Transverse colon (tissue), 4 donors: ENCODE results near the gene ROCK2. TPM values are rescaled to one million over a fixed set of nuclear protein-coding genes. Genes with fewer than 3 reads are reported as not detected.
"Not testable (repeated sequence)": the region's sequence is repeated elsewhere in the genome, so short reads cannot be mapped to it uniquely, and the experiment has no call there.

Experiments used
- DNase-seq: peaks from one replicate; pipeline ENCODE4 v3.0.0-alpha.2; 2019
- H3K27ac ChIP-seq, 4 donors: fragments of 200-600 bp; sonication (generic); 2 replicates each; pipeline ENCODE4 v1.5.1; 2016 to 2018; ENCODE audit warnings: inconsistent platforms in 4 of 4
- H3K27me3 ChIP-seq: fragments of 200-600 bp; sonication (generic); 2 replicates; pipeline ENCODE4 v1.5.1; 2017; ENCODE audit warnings: inconsistent platforms
- H3K36me3 ChIP-seq, 4 donors: fragments of 200-600 bp; sonication (generic); 2 replicates each; pipeline ENCODE4 v1.5.1; 2017 to 2019; ENCODE audit warnings: inconsistent platforms in 4 of 4
- H3K4me1 ChIP-seq, 4 donors: fragments of 200-600 bp; sonication (generic); 2 replicates each; pipeline ENCODE4 v1.5.1; 2017 to 2020; ENCODE audit warnings: inconsistent platforms in 4 of 4
- H3K4me3 ChIP-seq, 4 donors: fragments of 200-600 bp; sonication (generic); 1 replicate in 1 of 4; 2 replicates in 3 of 4; pipeline versions ENCODE4 v1.5.1 to v1.6.1; 2017 to 2019; ENCODE audit warnings: inconsistent platforms in 4 of 4
- H3K9me3 ChIP-seq, 2 donors: fragments of 200-600 bp; sonication (generic); 2 replicates each; pipeline ENCODE4 v1.5.1; 2017 to 2019; ENCODE audit warnings: inconsistent platforms in 2 of 2
- EP300 ChIP-seq: sonication (generic); formaldehyde crosslinking; IDR thresholded peaks from one replicate; pipeline ENCODE4 v1.6.1; 2017; ENCODE audit warnings: antibody characterized with exemption, low read depth
- POLR2A ChIP-seq: fragments of 450-650 bp; IDR thresholded peaks from one replicate; pipeline ENCODE4 v1.6.1; 2016; ENCODE audit warnings: antibody characterized with exemption, mild to moderate bottlenecking, moderate library complexity
- POLR2AphosphoS5 ChIP-seq, 3 donors: sonication (generic); formaldehyde crosslinking; IDR thresholded peaks; one replicate each; pipeline ENCODE4 v1.6.1; 2016; ENCODE audit warnings: antibody characterized with exemption in 3 of 3
- WGBS, 2 donors: methylation state at CpG; one replicate each; pipeline ENCODE4 v1.1.5; 2018; ENCODE audit warnings: low coverage in 1 of 2; 5-methylcytosine and 5-hydroxymethylcytosine counted together
- in situ Hi-C, 4 donors: fragments of 200-750 bp; cut with MboI; loops; one replicate each; pipeline versions ENCODE4 v1.15.0 to v1.15.1; 2017; ENCODE audit warnings: low sequenced_read_pairs in 3 of 4, low pct_ligation_motif_present in 1 of 4, low pct_unique_long_range_greater_than_20kb in 1 of 4
- intact Hi-C: fragments of 100-400 bp; cut with DNase I; formaldehyde crosslinking; loops from one replicate; pipeline ENCODE4 v1.15.1; 2023; ENCODE audit warnings: low total_unique reads
- total RNA-seq, 4 donors: library from RNA; depleted of rRNA; stranded (reverse); fragments of >200 nt; gene quantifications; one replicate each; pipeline ENCODE4 v1.1.0, GENCODE V29; 2016
- TF ChIP-seq, protein P1 (sequence below), 5 experiments: fragments of 200-600 bp in 3 of 5; fragments of 450-650 bp in 2 of 5; sonication (generic) in 3 of 5; IDR thresholded peaks; 1 replicate in 2 of 5; 2 replicates in 3 of 5; pipeline ENCODE4 v1.5.1; 2016 to 2017; ENCODE audit warnings: antibody characterized with exemption in 5 of 5, inconsistent platforms in 3 of 5, mild to moderate bottlenecking in 2 of 5, moderate library complexity in 1 of 5

The ROCK2 gene
- total RNA-seq, 4 donors from 2014 or later: 53.9 to 93.0 (median 74.7) TPM

DNA sequence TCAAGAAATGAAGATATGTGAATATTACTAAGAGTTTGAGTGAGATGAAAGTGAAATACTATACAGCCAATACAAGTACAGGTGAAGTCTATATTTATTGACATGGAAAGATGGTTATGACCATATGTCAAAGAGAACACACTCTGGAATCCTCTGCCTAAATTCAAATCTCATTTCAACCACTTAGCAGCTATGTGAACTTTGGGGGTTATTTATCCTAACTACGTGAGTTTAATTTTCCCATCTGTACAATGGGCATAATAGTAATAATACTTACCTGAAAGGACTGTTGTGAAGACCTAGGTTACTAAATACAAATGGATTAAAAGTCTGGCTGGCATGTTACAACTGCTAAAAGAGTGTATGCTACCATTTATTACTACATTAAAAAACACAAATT is 79.6 kb downstream of the ROCK2 start:
- DNase-seq: no peak
- H3K4me3 ChIP-seq: no peak overlapping the region
- TF ChIP-seq, protein P1, sequence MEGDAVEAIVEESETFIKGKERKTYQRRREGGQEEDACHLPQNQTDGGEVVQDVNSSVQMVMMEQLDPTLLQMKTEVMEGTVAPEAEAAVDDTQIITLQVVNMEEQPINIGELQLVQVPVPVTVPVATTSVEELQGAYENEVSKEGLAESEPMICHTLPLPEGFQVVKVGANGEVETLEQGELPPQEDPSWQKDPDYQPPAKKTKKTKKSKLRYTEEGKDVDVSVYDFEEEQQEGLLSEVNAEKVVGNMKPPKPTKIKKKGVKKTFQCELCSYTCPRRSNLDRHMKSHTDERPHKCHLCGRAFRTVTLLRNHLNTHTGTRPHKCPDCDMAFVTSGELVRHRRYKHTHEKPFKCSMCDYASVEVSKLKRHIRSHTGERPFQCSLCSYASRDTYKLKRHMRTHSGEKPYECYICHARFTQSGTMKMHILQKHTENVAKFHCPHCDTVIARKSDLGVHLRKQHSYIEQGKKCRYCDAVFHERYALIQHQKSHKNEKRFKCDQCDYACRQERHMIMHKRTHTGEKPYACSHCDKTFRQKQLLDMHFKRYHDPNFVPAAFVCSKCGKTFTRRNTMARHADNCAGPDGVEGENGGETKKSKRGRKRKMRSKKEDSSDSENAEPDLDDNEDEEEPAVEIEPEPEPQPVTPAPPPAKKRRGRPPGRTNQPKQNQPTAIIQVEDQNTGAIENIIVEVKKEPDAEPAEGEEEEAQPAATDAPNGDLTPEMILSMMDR (IDR thresholded peaks at IDR 0.05): no peak
- TF ChIP-seq POLR2A: no peak
- no peak for TF ChIP-seq POLR2AphosphoS5 (IDR thresholded peaks at IDR 0.05)
- no peak for TF ChIP-seq EP300
- no peaks in the 10 kb centered on the region for H3K9me3 ChIP-seq
- H3K4me1 ChIP-seq: peaks cover 0 to 4% (median 1%) of the 10 kb centered on the region in 4 donors
- WGBS, 2 donors: 98% methylated on average over 1 of the region's 1 CpG; no CpG with 5 or more reads in 1 of the 2 donors
- no peaks in the 10 kb centered on the region for H3K27me3 ChIP-seq
- intact Hi-C loops: no loop called here
- H3K36me3 ChIP-seq: no peaks in the 10 kb centered on the region
- H3K27ac ChIP-seq: no peak overlapping the region
- in situ Hi-C loops: no loop called here

DNA sequence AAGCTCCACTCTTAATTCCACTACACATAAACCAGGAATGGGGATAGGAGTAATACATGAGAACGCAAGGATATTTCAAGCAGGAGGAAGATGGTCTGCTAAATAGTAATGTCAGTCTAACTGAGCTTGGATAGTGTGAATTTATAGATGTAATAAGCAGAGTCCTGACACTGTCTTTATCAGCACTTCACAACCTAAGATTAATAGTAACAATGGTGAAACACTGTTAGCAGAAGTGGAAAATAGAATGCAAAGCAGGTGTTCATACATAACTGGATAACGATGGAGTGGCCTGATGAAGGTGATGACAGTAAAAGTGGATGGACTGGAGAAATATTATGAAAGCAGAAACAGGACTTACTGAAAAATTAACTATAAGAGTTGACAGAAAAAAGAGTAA is 80.4 kb downstream of the ROCK2 start:
- in situ Hi-C loops: no loop called here
- 76 to 83% methylated on average over 2 of the region's 2 CpGs for WGBS, 2 donors
- Histone ChIP-seq H3K27ac (no peak overlapping the region), H3K4me1 (peaks cover 0 to 4% (median 1%) of the 10 kb centered on the region in 4 donors), H3K4me3 (no peak overlapping the region), H3K36me3 (no peaks in the 10 kb centered on the region), H3K9me3 (no peaks in the 10 kb centered on the region), H3K27me3 (no peaks in the 10 kb centered on the region)
- intact Hi-C loops: no loop called here
- no peak for TF ChIP-seq EP300
- TF ChIP-seq, protein P1 (IDR thresholded peaks at IDR 0.05): no peak
- no peak for TF ChIP-seq POLR2A
- TF ChIP-seq POLR2AphosphoS5 (IDR thresholded peaks at IDR 0.05): no peak
- DNase-seq: no peak

DNA sequence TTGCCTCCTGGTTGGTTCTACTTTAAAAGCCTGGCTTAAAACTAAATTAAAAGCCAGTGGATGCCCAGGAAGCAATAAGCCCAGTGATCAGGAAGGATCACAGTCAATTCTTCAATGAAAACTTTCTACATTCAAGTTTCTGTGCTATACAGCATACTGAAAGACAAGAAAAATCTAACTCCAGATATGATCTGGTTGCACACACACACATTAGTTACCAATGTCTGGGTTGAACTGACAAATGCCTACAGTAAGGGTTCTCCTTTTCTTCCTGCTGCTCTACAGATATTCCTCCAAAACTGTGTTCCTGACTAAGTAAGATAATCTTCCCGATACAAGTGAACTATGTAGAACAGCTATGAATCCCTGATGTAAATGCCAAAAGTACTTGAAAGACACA is 81.3 kb downstream of the ROCK2 start:
- TF ChIP-seq EP300 (no peak), POLR2A (no peak)
- TF ChIP-seq, protein P1 (IDR thresholded peaks at IDR 0.05): no peak
- Histone ChIP-seq H3K36me3 (no peaks in the 10 kb centered on the region), H3K4me1 (peaks cover 0 to 4% (median 1%) of the 10 kb centered on the region in 4 donors), H3K4me3 (no peak overlapping the region), H3K27me3 (no peaks in the 10 kb centered on the region), H3K27ac (no peak overlapping the region), H3K9me3 (no peaks in the 10 kb centered on the region)
- DNase-seq: no peak
- intact Hi-C loops: no loop called here
- in situ Hi-C loops: no loop called here
- 63 to 86% methylated on average over 1 of the region's 1 CpG for WGBS, 2 donors

DNA sequence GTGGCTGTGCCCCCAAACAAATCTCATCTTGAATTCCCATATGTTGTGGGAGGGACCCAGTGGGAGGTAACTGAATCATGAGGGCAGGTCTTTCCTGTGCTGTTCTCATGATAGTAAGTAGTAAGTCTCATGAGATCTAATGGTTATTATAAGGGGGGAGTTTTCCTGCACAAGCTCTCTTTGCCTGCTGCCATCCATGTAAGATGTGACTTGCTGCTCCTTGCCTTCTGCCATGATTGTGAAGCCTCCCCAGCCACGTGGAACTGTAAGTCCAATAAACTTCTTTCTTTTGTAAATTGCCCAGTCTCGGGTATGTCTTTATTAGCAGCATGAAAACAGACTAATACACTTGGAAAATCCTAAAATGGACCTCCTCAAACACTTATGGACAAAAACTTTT is 82.0 kb downstream of the ROCK2 start:
- H3K36me3 ChIP-seq, DNase-seq, H3K4me3 ChIP-seq, H3K4me1 ChIP-seq, H3K27me3 ChIP-seq, H3K9me3 ChIP-seq, intact Hi-C loops, H3K27ac ChIP-seq, in situ Hi-C loops: not testable (repeated sequence)
- WGBS, 2 donors: 83% methylated on average over 2 of the region's 2 CpGs; no CpG with 5 or more reads in 1 of the 2 donors

DNA sequence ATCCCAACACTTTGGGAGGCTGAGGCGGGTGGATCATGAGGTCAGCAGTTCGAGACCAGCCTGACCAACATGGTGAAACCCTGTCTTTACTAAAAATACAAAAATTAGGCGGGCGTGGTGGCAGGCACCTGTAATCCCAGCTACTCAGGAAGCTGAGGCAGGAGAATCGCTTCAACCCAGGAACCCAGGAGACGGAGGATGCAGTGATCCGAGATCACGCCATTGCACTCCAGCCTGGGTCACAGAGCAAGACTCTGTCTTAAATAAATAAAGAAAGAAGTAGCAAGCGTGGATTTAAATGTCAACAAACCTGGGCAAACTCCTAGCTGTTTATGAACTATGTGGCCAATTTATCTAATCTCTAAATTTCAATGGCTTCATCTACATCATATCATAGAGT is 82.9 kb downstream of the ROCK2 start:
- DNase-seq, intact Hi-C loops, H3K27ac ChIP-seq, in situ Hi-C loops, H3K9me3 ChIP-seq, H3K27me3 ChIP-seq, H3K4me3 ChIP-seq, H3K4me1 ChIP-seq, H3K36me3 ChIP-seq: not testable (repeated sequence)
- 87 to 93% methylated on average over 5 to 9 of the region's 9 CpGs for WGBS, 2 donors
